NCI-H1092 treated with DMSO at 0.1 percent for 48 hours (cell line): Measurements from ENCODE around the gene HSD17B8.
A peak's percentile ranks its signal among the peaks of the same experiment; 100 is the strongest.
"Not testable (repeated sequence)": the region's sequence is repeated elsewhere in the genome, so short reads cannot be mapped to it uniquely, and the experiment has no call there.

ENCODE experiments used
- DNase-seq: peaks from one replicate; lab custom pipeline; 2025; lab: John Stamatoyannopoulos, UW

Gene HSD17B8

GRCh38 chr6:33206027-33206863, 1.8 kb downstream of the HSD17B8 start:
- no peak for DNase-seq

- DNase-seq = no peak
Observed at GRCh38 chr6:33206864-33207551, 2.6 kb downstream of the HSD17B8 start.

GRCh38 chr6:33207552-33208090, 3.2 kb downstream of the HSD17B8 start:
- peak; percentile 20 for DNase-seq

- peak; percentile 50 for DNase-seq
Observed at GRCh38 chr6:33208091-33208967, 3.9 kb downstream of the HSD17B8 start, which contains the start of gene RING1. Gene RING1, plus strand, starts transcription at chr6:33208500. Its CDS starts 323 bp downstream, at chr6:33208823.

GRCh38 chr6:33209856-33210255, 5.4 kb downstream of the HSD17B8 start:
- DNase-seq = no peak

- no peak for DNase-seq
Observed at GRCh38 chr6:33211136-33211535, 6.7 kb downstream of the HSD17B8 start.

- DNase-seq = no peak
Observed at GRCh38 chr6:33211666-33212422, 7.4 kb downstream of the HSD17B8 start.

- no peak for DNase-seq
Observed at GRCh38 chr6:33212857-33213165, 8.4 kb downstream of the HSD17B8 start.

GRCh38 chr6:33213166-33213988, 8.9 kb downstream of the HSD17B8 start:
- DNase-seq = no peak

GRCh38 chr6:33213989-33214335, 9.5 kb downstream of the HSD17B8 start:
- DNase-seq = no peak

- no peak for DNase-seq
Observed at GRCh38 chr6:33215271-33216116, 11.0 kb downstream of the HSD17B8 start.

- no peak for DNase-seq
Observed at GRCh38 chr6:33216117-33216649, 11.7 kb downstream of the HSD17B8 start.

- DNase-seq = no peak
Observed at GRCh38 chr6:33217246-33217645, 12.8 kb downstream of the HSD17B8 start.

- no peak for DNase-seq
Observed at GRCh38 chr6:33217681-33218080, 13.2 kb downstream of the HSD17B8 start.

GRCh38 chr6:33226503-33227120, 22.2 kb downstream of the HSD17B8 start:
- DNase-seq = not testable (repeated sequence)

GRCh38 chr6:33235221-33235634, 30.8 kb downstream of the HSD17B8 start:
- no peak for DNase-seq

GRCh38 chr6:33236328-33236727, 31.9 kb downstream of the HSD17B8 start:
- DNase-seq = no peak

- DNase-seq = no peak
Observed at GRCh38 chr6:33236852-33237251, 32.4 kb downstream of the HSD17B8 start.

- no peak for DNase-seq
Observed at GRCh38 chr6:33237741-33238140, 33.3 kb downstream of the HSD17B8 start.
